BLaER1 (cell line): ENCODE measurements around the gene HECW1.
"Not testable (repeated sequence)": the region's sequence is repeated elsewhere in the genome, so short reads cannot be mapped to it uniquely, and the experiment has no call there.

Source experiments
- H3K27ac ChIP-seq: shearing (Covaris generic); formaldehyde crosslinking; 2 replicates; pipeline ENCODE4 v1.8.1; 2022
- H3K27me3 ChIP-seq: shearing (Covaris generic); formaldehyde crosslinking; 2 replicates; pipeline ENCODE4 v1.8.1; 2022
- H3K36me3 ChIP-seq: shearing (Covaris generic); formaldehyde crosslinking; 2 replicates; pipeline ENCODE4 v1.8.1; 2022
- H3K4me1 ChIP-seq: shearing (Covaris generic); formaldehyde crosslinking; 2 replicates; pipeline ENCODE4 v1.8.1; 2022
- H3K4me2 ChIP-seq: shearing (Covaris generic); formaldehyde crosslinking; 2 replicates; pipeline ENCODE4 v1.8.1; 2022
- H3K4me3 ChIP-seq: shearing (Covaris generic); formaldehyde crosslinking; 2 replicates; pipeline ENCODE4 v1.8.1; 2022
- H3K9ac ChIP-seq: shearing (Covaris generic); formaldehyde crosslinking; 2 replicates; pipeline ENCODE4 v1.8.1; 2022
- H3K9me3 ChIP-seq: shearing (Covaris generic); formaldehyde crosslinking; 2 replicates; pipeline ENCODE4 v1.8.1; 2022
- H4K20me1 ChIP-seq: shearing (Covaris generic); formaldehyde crosslinking; 2 replicates; pipeline ENCODE4 v1.8.1; 2022
- Cebpa-rat ChIP-seq: shearing (Covaris generic); IDR thresholded peaks from 2 replicates; pipeline ENCODE4 v1.8.1; 2022

Gene HECW1

GRCh38 chr7:43475983-43476382 lies 363.5 kb downstream of the HECW1 start:
- H3K4me2 ChIP-seq, result no peak overlapping the region
- TF ChIP-seq Cebpa-rat, result no peak
- H3K4me1 ChIP-seq, result peaks cover 22% of the 10 kb centered on the region
- no peak overlapping the region for H3K27ac ChIP-seq
- peaks cover 13% of the 10 kb centered on the region for H3K36me3 ChIP-seq
- peaks cover 10% of the 10 kb centered on the region; the same call in 1 of the 2 replicates for H3K9me3 ChIP-seq
- no peaks in the 10 kb centered on the region for H4K20me1 ChIP-seq
- H3K4me3 ChIP-seq, result no peak overlapping the region
- no peaks in the 10 kb centered on the region for H3K27me3 ChIP-seq
- no peak overlapping the region for H3K9ac ChIP-seq

DNA sequence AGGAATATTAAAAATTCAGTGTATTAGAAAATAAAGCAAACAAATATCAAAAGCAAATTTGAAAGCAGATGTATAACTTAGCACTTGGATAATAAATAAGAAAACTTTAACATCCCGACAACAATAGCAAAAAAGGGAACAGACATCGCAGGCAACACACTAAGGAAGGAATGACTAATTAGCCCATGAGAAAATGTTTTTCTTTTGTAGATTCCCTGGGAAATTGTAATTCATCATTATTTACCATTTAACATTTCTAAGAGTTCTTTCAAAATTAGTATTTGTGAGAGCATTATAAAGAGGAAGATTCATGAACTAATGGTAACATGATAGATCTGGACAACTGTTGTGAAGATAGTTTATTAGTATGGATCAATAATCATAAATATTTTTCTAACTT lies 364.4 kb downstream of the HECW1 start:
- no peak overlapping the region for H3K4me2 ChIP-seq
- H3K27me3 ChIP-seq, result no peaks in the 10 kb centered on the region
- H3K4me3 ChIP-seq, result no peak overlapping the region
- no peak for TF ChIP-seq Cebpa-rat
- H3K27ac ChIP-seq, result no peak overlapping the region
- peaks cover 13% of the 10 kb centered on the region for H3K4me1 ChIP-seq
- H3K9me3 ChIP-seq, result peaks cover 10% of the 10 kb centered on the region; the same call in 1 of the 2 replicates
- H3K36me3 ChIP-seq, result peaks cover 13% of the 10 kb centered on the region
- no peaks in the 10 kb centered on the region for H4K20me1 ChIP-seq
- H3K9ac ChIP-seq, result no peak overlapping the region

- H3K9ac ChIP-seq, result no peak overlapping the region
- peaks cover 13% of the 10 kb centered on the region for H3K36me3 ChIP-seq
- H3K27ac ChIP-seq, result no peak overlapping the region
- H3K4me2 ChIP-seq, result no peak overlapping the region
- TF ChIP-seq Cebpa-rat, result no peak
- H3K4me1 ChIP-seq, result peaks cover 8% of the 10 kb centered on the region
- peaks cover 10% of the 10 kb centered on the region; the same call in 1 of the 2 replicates for H3K9me3 ChIP-seq
- H3K27me3 ChIP-seq, result no peaks in the 10 kb centered on the region
- H3K4me3 ChIP-seq, result no peak overlapping the region
- H4K20me1 ChIP-seq, result no peaks in the 10 kb centered on the region
Observed at GRCh38 chr7:43479042-43479441, 366.6 kb downstream of the HECW1 start.

DNA sequence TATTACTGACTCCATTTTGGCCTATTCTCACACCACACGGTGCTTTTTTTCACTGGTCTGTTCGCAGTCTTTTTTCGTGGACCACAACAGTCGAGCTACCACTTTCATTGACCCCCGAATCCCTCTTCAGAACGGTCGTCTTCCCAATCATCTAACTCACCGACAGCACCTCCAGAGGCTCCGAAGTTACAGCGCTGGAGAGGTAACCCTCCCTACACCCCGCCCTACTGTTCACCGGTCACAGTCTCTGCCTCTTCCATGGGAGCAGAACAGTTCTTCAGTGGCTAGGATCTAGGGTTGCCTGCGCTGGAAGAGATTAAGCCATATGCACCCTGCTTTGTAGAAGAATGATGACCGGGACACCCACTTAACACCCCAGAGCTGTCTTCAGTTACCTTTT lies 367.1 kb downstream of the HECW1 start:
- no peak overlapping the region for H3K4me3 ChIP-seq
- H3K27ac ChIP-seq, result no peak overlapping the region
- peaks cover 10% of the 10 kb centered on the region; the same call in 1 of the 2 replicates for H3K9me3 ChIP-seq
- H3K27me3 ChIP-seq, result no peaks in the 10 kb centered on the region
- no peak for TF ChIP-seq Cebpa-rat
- H3K4me2 ChIP-seq, result no peak overlapping the region
- H3K36me3 ChIP-seq, result peaks cover 13% of the 10 kb centered on the region
- H3K4me1 ChIP-seq, result peaks cover 8% of the 10 kb centered on the region
- no peaks in the 10 kb centered on the region for H4K20me1 ChIP-seq
- no peak overlapping the region for H3K9ac ChIP-seq

- TF ChIP-seq Cebpa-rat, result no peak
Observed at GRCh38 chr7:43480581-43480980, 368.1 kb downstream of the HECW1 start.

GRCh38 chr7:43481902-43482678 lies 369.6 kb downstream of the HECW1 start:
- Histone ChIP-seq H3K9ac (no peak overlapping the region), H3K4me1 (peaks cover 13% of the 10 kb centered on the region), H3K9me3 (peaks cover 10% of the 10 kb centered on the region; the same call in 1 of the 2 replicates), H4K20me1 (no peaks in the 10 kb centered on the region), H3K36me3 (peaks cover 13% of the 10 kb centered on the region), H3K27me3 (no peaks in the 10 kb centered on the region), H3K27ac (no peak overlapping the region), H3K4me2 (no peak overlapping the region), H3K4me3 (no peak overlapping the region)
- TF ChIP-seq Cebpa-rat, result no peak

More at GRCh38 chr7:43480581-43480980, 368.1 kb downstream of the HECW1 start:
- H3K4me1 ChIP-seq, result peaks cover 8% of the 10 kb centered on the region
- no peak overlapping the region for H3K27ac ChIP-seq
- H4K20me1 ChIP-seq, result no peaks in the 10 kb centered on the region
- peaks cover 13% of the 10 kb centered on the region for H3K36me3 ChIP-seq
- no peaks in the 10 kb centered on the region for H3K27me3 ChIP-seq
- H3K4me2 ChIP-seq, result no peak overlapping the region
- no peak overlapping the region for H3K9ac ChIP-seq
- peaks cover 10% of the 10 kb centered on the region; the same call in 1 of the 2 replicates for H3K9me3 ChIP-seq
- H3K4me3 ChIP-seq, result no peak overlapping the region

- peaks cover 10% of the 10 kb centered on the region; the same call in 1 of the 2 replicates for H3K9me3 ChIP-seq
- no peak overlapping the region for H3K4me3 ChIP-seq
- no peaks in the 10 kb centered on the region for H4K20me1 ChIP-seq
- TF ChIP-seq Cebpa-rat, result no peak
- no peaks in the 10 kb centered on the region for H3K27me3 ChIP-seq
- peaks cover 13% of the 10 kb centered on the region for H3K36me3 ChIP-seq
- no peak overlapping the region for H3K4me2 ChIP-seq
- no peak overlapping the region for H3K27ac ChIP-seq
- H3K4me1 ChIP-seq, result peaks cover 14% of the 10 kb centered on the region
- H3K9ac ChIP-seq, result no peak overlapping the region
Observed at GRCh38 chr7:43482679-43483252, 370.3 kb downstream of the HECW1 start.

- Histone ChIP-seq H3K36me3 (peaks cover 4% of the 10 kb centered on the region), H3K27ac (no peak overlapping the region; the same call in 1 of the 2 replicates), H4K20me1 (no peaks in the 10 kb centered on the region), H3K4me1 (peaks cover 33% of the 10 kb centered on the region), H3K9ac (no peak overlapping the region), H3K4me3 (no peak overlapping the region), H3K27me3 (no peaks in the 10 kb centered on the region), H3K4me2 (no peak overlapping the region), H3K9me3 (no peaks in the 10 kb centered on the region)
- no peak for TF ChIP-seq Cebpa-rat
Observed at GRCh38 chr7:43484678-43485395, 372.4 kb downstream of the HECW1 start.

DNA sequence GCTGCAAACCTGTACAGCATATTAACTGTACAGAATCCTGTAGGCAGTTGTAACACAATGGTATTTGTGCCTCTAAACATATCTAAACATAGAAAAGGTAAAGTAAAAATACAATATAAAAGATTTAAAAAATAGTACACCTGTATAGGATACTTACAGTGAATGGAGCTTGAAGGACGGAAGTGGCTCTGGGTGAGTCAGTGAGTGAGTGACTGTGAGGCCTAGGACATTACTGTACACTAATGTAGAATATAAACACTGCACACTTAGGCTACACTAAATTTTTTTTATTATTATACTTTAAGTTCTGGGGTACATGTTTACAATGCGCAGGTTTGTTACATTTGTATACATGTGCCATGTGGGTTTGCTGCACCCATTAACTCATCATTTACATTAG lies 373.1 kb downstream of the HECW1 start:
- H3K4me1 ChIP-seq, result peaks cover 40% of the 10 kb centered on the region
- no peak for TF ChIP-seq Cebpa-rat

DNA sequence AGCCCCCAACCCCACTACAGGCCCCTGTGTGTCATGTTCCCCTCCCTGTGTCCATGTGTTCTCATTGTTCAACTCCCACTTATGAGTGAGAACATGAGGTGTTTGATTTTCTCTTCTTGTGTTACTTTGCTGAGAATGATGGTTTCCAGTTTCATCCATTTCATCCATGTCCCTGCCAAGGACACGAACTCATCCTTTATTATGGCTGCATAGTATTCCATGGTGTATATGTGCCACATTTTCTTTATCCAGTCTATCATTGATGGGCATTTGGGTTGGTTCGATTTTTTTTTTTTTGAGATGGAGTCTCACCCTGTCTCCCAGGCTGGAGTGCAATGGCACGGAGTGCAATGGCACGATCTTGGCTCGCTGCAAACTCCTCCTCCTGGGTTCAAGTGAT lies 373.6 kb downstream of the HECW1 start:
- H3K4me2 ChIP-seq, H3K27me3 ChIP-seq, H3K9ac ChIP-seq, H3K4me3 ChIP-seq, H3K27ac ChIP-seq, H4K20me1 ChIP-seq, H3K9me3 ChIP-seq, H3K36me3 ChIP-seq: not testable (repeated sequence)
- peaks cover 42% of the 10 kb centered on the region for H3K4me1 ChIP-seq

More for the DNA sequence above, 373.1 kb downstream of the HECW1 start:
- H3K4me2 ChIP-seq, result no peak overlapping the region
- H3K36me3 ChIP-seq, result no peaks in the 10 kb centered on the region
- no peaks in the 10 kb centered on the region for H4K20me1 ChIP-seq
- H3K4me3 ChIP-seq, result no peak overlapping the region
- H3K9me3 ChIP-seq, result no peaks in the 10 kb centered on the region
- no peak overlapping the region for H3K27ac ChIP-seq
- no peak overlapping the region for H3K9ac ChIP-seq
- no peaks in the 10 kb centered on the region for H3K27me3 ChIP-seq
